ENCODE data around the gene CLPX. TPM values are rescaled to one million over a fixed set of nuclear protein-coding genes. Genes with fewer than 3 reads are reported as not detected.

The CLPX gene
- total RNA-seq, 1 donor from 2014 or later: 72.6 TPM

GRCh38 chr15:65222891-65223290 is 37.7 kb upstream of the CLPX start:
- Histone ChIP-seq H3K9ac (no peak overlapping the region), H3K4me1 (no peaks in the 10 kb centered on the region), H3F3A (ENCODE audit: low read depth) (no peaks in the 10 kb centered on the region), H3K27me3 (no peaks in the 10 kb centered on the region), H3K4me3 (no peak overlapping the region), H3K79me2 (ENCODE audit: low read depth) (no peaks in the 10 kb centered on the region), H3K36me3 (no peaks in the 10 kb centered on the region), H3K27ac (no peak overlapping the region), H4K20me1 (ENCODE audit: low read depth) (no peaks in the 10 kb centered on the region), H2AFZ (replicated peaks) (no peak overlapping the region), H3K9me3 (ENCODE audit: low read depth) (no peaks in the 10 kb centered on the region), H3K4me2 (no peak overlapping the region)
- Mint-ChIP-seq H3K4me3 (no peak overlapping the region), H3K27ac (no peak overlapping the region), H3K9me3 (no peaks in the 10 kb centered on the region), H3K36me3 (no peaks in the 10 kb centered on the region), H3K27me3 (ENCODE audit: insufficient read depth, low read depth) (peaks cover 2% of the 10 kb centered on the region), H3K4me1 (peaks cover 15% of the 10 kb centered on the region)
- TF ChIP-seq CTCF (IDR thresholded peaks at IDR 0.05) (no peak), EZH2phosphoT487 (IDR thresholded peaks at IDR 0.05) (no peak), EZH2 (IDR thresholded peaks at IDR 0.05) (no peak)
- no peak for DNase-seq (ENCODE audit: low spot score)

GRCh38 chr15:65221697-65222096 is 36.6 kb upstream of the CLPX start:
- no peaks in the 10 kb centered on the region for H3K36me3 Mint-ChIP-seq
- no peak overlapping the region for H3K4me3 Mint-ChIP-seq
- H3K36me3 ChIP-seq: no peaks in the 10 kb centered on the region
- no peaks in the 10 kb centered on the region for H3K9me3 ChIP-seq (ENCODE audit: low read depth)
- H3K4me2 ChIP-seq: no peak overlapping the region
- H3K4me1 ChIP-seq: no peaks in the 10 kb centered on the region
- H3K27me3 ChIP-seq: no peaks in the 10 kb centered on the region
- H3K79me2 ChIP-seq (ENCODE audit: low read depth): no peaks in the 10 kb centered on the region
- peak overlapping the region; percentile 7 for H3K27ac Mint-ChIP-seq
- H3K9me3 Mint-ChIP-seq: no peaks in the 10 kb centered on the region
- no peaks in the 10 kb centered on the region for H3F3A ChIP-seq (ENCODE audit: low read depth)
- DNase-seq (ENCODE audit: low spot score): no peak
- no peaks in the 10 kb centered on the region for H4K20me1 ChIP-seq (ENCODE audit: low read depth)
- H3K4me1 Mint-ChIP-seq: peaks cover 18% of the 10 kb centered on the region
- peaks cover 2% of the 10 kb centered on the region for H3K27me3 Mint-ChIP-seq (ENCODE audit: insufficient read depth, low read depth)
- no peak overlapping the region for H2AFZ ChIP-seq (replicated peaks)
- H3K27ac ChIP-seq: no peak overlapping the region
- no peak overlapping the region for H3K9ac ChIP-seq
- H3K4me3 ChIP-seq: no peak overlapping the region
- TF ChIP-seq EZH2phosphoT487 (IDR thresholded peaks at IDR 0.05) (no peak), EZH2 (IDR thresholded peaks at IDR 0.05) (no peak), CTCF (IDR thresholded peaks at IDR 0.05) (no peak)

DNA sequence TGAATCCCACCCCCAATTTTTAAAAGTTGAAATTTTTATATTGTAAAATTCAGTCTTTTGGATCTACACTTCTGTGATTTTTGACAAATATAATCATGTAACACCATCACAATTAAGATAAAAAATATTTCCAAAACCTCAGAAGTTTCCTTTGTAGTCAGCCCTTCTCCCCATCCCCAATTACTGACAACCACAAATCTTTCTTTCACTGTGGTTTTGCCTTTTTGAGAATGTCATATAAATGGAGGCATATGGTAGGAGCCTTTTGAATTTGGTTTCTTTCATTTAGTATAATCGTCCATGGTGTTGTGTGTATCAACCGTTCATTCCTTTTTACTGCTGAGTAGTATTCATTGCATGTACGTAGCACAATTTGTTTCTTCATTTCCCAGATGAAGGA is 34.0 kb upstream of the CLPX start:
- Histone ChIP-seq H3K79me2 (ENCODE audit: low read depth) (no peaks in the 10 kb centered on the region), H2AFZ (replicated peaks) (no peak overlapping the region)

GRCh38 chr15:65217526-65218482 is 32.7 kb upstream of the CLPX start:
- no peaks in the 10 kb centered on the region for H3K79me2 ChIP-seq (ENCODE audit: low read depth)
- H3K27ac ChIP-seq: no peak overlapping the region
- peak overlapping the region; percentile 43 for H3K27ac Mint-ChIP-seq
- no peak for DNase-seq (ENCODE audit: low spot score)
- H3K9me3 Mint-ChIP-seq: no peaks in the 10 kb centered on the region
- TF ChIP-seq EZH2 (IDR thresholded peaks at IDR 0.05): no peak
- no peak for TF ChIP-seq CTCF (IDR thresholded peaks at IDR 0.05)
- no peak for TF ChIP-seq EZH2phosphoT487 (IDR thresholded peaks at IDR 0.05)
- H3K36me3 ChIP-seq: no peaks in the 10 kb centered on the region
- H3K4me2 ChIP-seq: no peak overlapping the region
- H3K27me3 ChIP-seq: no peaks in the 10 kb centered on the region
- no peak overlapping the region for H3K4me3 ChIP-seq
- no peaks in the 10 kb centered on the region for H3K36me3 Mint-ChIP-seq
- H4K20me1 ChIP-seq (ENCODE audit: low read depth): no peaks in the 10 kb centered on the region
- no peak overlapping the region for H3K9ac ChIP-seq
- H3F3A ChIP-seq (ENCODE audit: low read depth): no peaks in the 10 kb centered on the region
- no peaks in the 10 kb centered on the region for H3K4me1 ChIP-seq
- no peaks in the 10 kb centered on the region for H3K9me3 ChIP-seq (ENCODE audit: low read depth)
- peaks cover 6% of the 10 kb centered on the region for H3K27me3 Mint-ChIP-seq (ENCODE audit: insufficient read depth, low read depth)
- H3K4me1 Mint-ChIP-seq: peaks cover 12% of the 10 kb centered on the region
- no peak overlapping the region for H3K4me3 Mint-ChIP-seq
- H2AFZ ChIP-seq (replicated peaks): no peak overlapping the region

More for the DNA sequence above, 34.0 kb upstream of the CLPX start:
- peaks cover 14% of the 10 kb centered on the region for H3K4me1 Mint-ChIP-seq
- H3K27me3 Mint-ChIP-seq (ENCODE audit: insufficient read depth, low read depth): peaks cover under 1% of the 10 kb centered on the region
- H3K36me3 Mint-ChIP-seq: no peaks in the 10 kb centered on the region
- H4K20me1 ChIP-seq (ENCODE audit: low read depth): no peaks in the 10 kb centered on the region
- H3K9me3 Mint-ChIP-seq: no peaks in the 10 kb centered on the region
- H3K4me3 ChIP-seq: no peak overlapping the region
- H3K9me3 ChIP-seq (ENCODE audit: low read depth): no peaks in the 10 kb centered on the region
- TF ChIP-seq EZH2 (IDR thresholded peaks at IDR 0.05): no peak
- no peaks in the 10 kb centered on the region for H3K4me1 ChIP-seq
- H3K4me2 ChIP-seq: no peak overlapping the region
- no peak overlapping the region for H3K4me3 Mint-ChIP-seq
- no peaks in the 10 kb centered on the region for H3K36me3 ChIP-seq
- no peak overlapping the region for H3K27ac Mint-ChIP-seq
- no peaks in the 10 kb centered on the region for H3K27me3 ChIP-seq
- no peak for DNase-seq (ENCODE audit: low spot score)
- H3K9ac ChIP-seq: no peak overlapping the region
- no peaks in the 10 kb centered on the region for H3F3A ChIP-seq (ENCODE audit: low read depth)
- H3K27ac ChIP-seq: no peak overlapping the region
